Osteoblast (primary cell): ENCODE data around the gene TDRD10. TPM values are rescaled to one million over a fixed set of nuclear protein-coding genes. Genes with fewer than 3 reads are reported as not detected.

Source experiments
- DNase-seq: peaks from one replicate; pipeline ENCODE4 v3.0.0; 2011; ENCODE audit warnings: low spot score, mixed read lengths; ENCODE audit not compliant: insufficient read length; ENCODE audit errors: missing footprints
- H2AFZ ChIP-seq: 2 replicates; pipeline ENCODE4 v1.6.0; 2011; ENCODE audit warnings: mild to moderate bottlenecking, low read length
- H3K27ac ChIP-seq: 2 replicates; pipeline ENCODE4 v1.5.1; 2011; ENCODE audit warnings: mild to moderate bottlenecking, low read depth, low read length, moderate library complexity
- H3K27me3 ChIP-seq: 2 replicates; pipeline ENCODE4 v1.6.0; 2012; ENCODE audit warnings: mild to moderate bottlenecking, control low read depth, inconsistent platforms, low read length, moderate library complexity; ENCODE audit not compliant: insufficient read depth
- H3K36me3 ChIP-seq: 2 replicates; pipeline ENCODE4 v1.5.1; 2011; ENCODE audit warnings: mild to moderate bottlenecking, low read length, control low read depth, moderate library complexity; ENCODE audit not compliant: insufficient read depth
- H3K4me1 ChIP-seq: 2 replicates; pipeline ENCODE4 v1.5.1; 2011; ENCODE audit warnings: mild to moderate bottlenecking, low read length, control low read depth, moderate library complexity; ENCODE audit not compliant: insufficient read depth
- H3K4me2 ChIP-seq: 2 replicates; pipeline ENCODE4 v1.6.0; 2011; ENCODE audit warnings: mild to moderate bottlenecking, low read length; ENCODE audit not compliant: insufficient read depth
- H3K4me3 ChIP-seq: fragments of 200-600 bp; sonication (generic); 3 replicates; pipeline ENCODE4 v1.5.1; 2012; ENCODE audit warnings: mild to moderate bottlenecking, low read length, inconsistent platforms; ENCODE audit not compliant: insufficient read depth
- H3K79me2 ChIP-seq: 2 replicates; pipeline ENCODE4 v1.6.0; 2012; ENCODE audit warnings: mild to moderate bottlenecking, low read length, control low read depth, inconsistent platforms; ENCODE audit not compliant: insufficient read depth
- H3K9me3 ChIP-seq: 2 replicates; pipeline ENCODE4 v1.5.1; 2011; ENCODE audit warnings: low read depth, low read length, control low read depth
- H4K20me1 ChIP-seq: 2 replicates; pipeline ENCODE4 v1.6.0; 2012; ENCODE audit warnings: mild to moderate bottlenecking, low read length, control low read depth; ENCODE audit not compliant: insufficient read depth
- CTCF ChIP-seq: IDR thresholded peaks from 2 replicates; pipeline ENCODE4 v1.5.1; 2011; ENCODE audit warnings: mild to moderate bottlenecking, low read depth, low read length, moderate library complexity; ENCODE audit errors: extremely low read depth
- total RNA-seq: library from RNA; depleted of rRNA; stranded (reverse); fragments of >200 nt; gene quantifications from 2 replicates; pipeline ENCODE4 v1.2.3, GENCODE V29; 2012

TDRD10 gene
- total RNA-seq, 1 donor, result not detected

GRCh38 chr1:154549202-154549770 lies 47.3 kb downstream of the TDRD10 start:
- H3K36me3 ChIP-seq, result peaks cover 55% of the 10 kb centered on the region
- no peaks in the 10 kb centered on the region for H3K9me3 ChIP-seq
- H4K20me1 ChIP-seq, result peaks cover 14% of the 10 kb centered on the region
- H3K79me2 ChIP-seq, result peaks cover under 1% of the 10 kb centered on the region
- H3K4me3 ChIP-seq, result no peak overlapping the region
- DNase-seq, result no peak
- peaks cover 5% of the 10 kb centered on the region for H3K27me3 ChIP-seq
- no peak overlapping the region for H2AFZ ChIP-seq
- TF ChIP-seq CTCF, result no peak
- H3K27ac ChIP-seq, result no peak overlapping the region
- H3K4me2 ChIP-seq, result no peak overlapping the region
- H3K4me1 ChIP-seq, result peaks cover 5% of the 10 kb centered on the region

DNA sequence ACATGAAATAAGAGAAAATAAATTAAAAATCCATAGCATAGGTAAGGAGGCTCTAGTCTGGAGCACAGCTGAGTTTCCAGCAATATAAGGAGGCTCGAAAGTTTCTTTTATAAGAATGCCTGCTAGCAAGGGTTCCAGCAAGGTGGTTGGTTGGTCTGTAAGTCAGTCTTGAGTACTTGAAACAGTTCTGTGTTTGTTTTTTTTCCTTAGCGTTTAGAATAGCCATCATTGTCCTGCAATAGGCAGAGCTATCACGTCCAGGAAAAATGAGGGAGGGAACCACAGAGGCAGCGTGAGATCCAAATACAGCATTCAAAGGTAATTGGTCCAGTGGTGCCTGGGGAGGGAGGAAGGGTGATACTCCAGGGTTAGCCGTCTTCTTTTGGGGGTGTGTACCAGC lies 48.1 kb downstream of the TDRD10 start:
- Histone ChIP-seq H3K36me3 (peaks cover 63% of the 10 kb centered on the region), H3K27ac (no peak overlapping the region), H3K4me3 (no peak overlapping the region), H2AFZ (no peak overlapping the region), H4K20me1 (peaks cover 18% of the 10 kb centered on the region), H3K4me2 (no peak overlapping the region), H3K9me3 (no peaks in the 10 kb centered on the region), H3K27me3 (no peaks in the 10 kb centered on the region), H3K4me1 (peaks cover 5% of the 10 kb centered on the region), H3K79me2 (peaks cover 6% of the 10 kb centered on the region)
- no peak for DNase-seq
- TF ChIP-seq CTCF, result no peak

DNA sequence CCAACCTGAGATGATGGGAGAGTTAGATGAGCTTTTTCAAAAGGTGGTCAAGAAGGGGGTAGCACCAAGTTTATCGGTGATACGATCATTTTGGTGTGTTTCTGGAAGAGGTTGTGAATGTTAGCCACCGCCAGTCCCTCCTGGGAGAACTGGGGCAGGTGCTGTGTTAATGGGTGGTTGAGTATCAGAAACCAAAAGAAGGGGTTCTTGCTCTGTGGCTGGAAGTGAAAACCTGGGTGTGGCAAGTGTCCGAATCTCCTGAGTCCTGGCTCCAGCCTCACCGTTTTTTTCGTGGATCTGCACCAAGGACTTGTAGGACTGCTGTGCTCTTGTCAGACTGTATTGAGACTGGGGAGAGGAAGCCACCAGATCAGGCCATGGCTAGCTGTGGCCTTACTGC lies 48.6 kb downstream of the TDRD10 start:
- no peak for DNase-seq
- Histone ChIP-seq H3K36me3 (peaks cover 69% of the 10 kb centered on the region), H3K4me2 (no peak overlapping the region), H3K9me3 (no peaks in the 10 kb centered on the region), H3K79me2 (peaks cover 12% of the 10 kb centered on the region), H3K4me3 (no peak overlapping the region), H4K20me1 (peaks cover 22% of the 10 kb centered on the region), H2AFZ (no peak overlapping the region), H3K27ac (no peak overlapping the region), H3K27me3 (no peaks in the 10 kb centered on the region), H3K4me1 (peaks cover 5% of the 10 kb centered on the region)
- TF ChIP-seq CTCF, result no peak

GRCh38 chr1:154551474-154551873 lies 49.5 kb downstream of the TDRD10 start:
- no peak for TF ChIP-seq CTCF
- Histone ChIP-seq H3K4me3 (no peak overlapping the region), H3K27ac (no peak overlapping the region), H3K36me3 (peaks cover 71% of the 10 kb centered on the region), H3K27me3 (no peaks in the 10 kb centered on the region), H2AFZ (no peak overlapping the region), H3K4me1 (peaks cover 10% of the 10 kb centered on the region), H3K9me3 (no peaks in the 10 kb centered on the region), H3K4me2 (no peak overlapping the region), H4K20me1 (peaks cover 30% of the 10 kb centered on the region), H3K79me2 (peaks cover 20% of the 10 kb centered on the region)
- DNase-seq, result no peak
